Measurements from ENCODE around the gene DHX29. TPM values are rescaled to one million over a fixed set of nuclear protein-coding genes. Genes with fewer than 3 reads are reported as not detected.

DHX29 gene
- total RNA-seq, 1 experiment from 2014 or later = 24.3 TPM

- Histone ChIP-seq H3K27ac (ENCODE audit: low read depth, low read length) (no peak overlapping the region), H3K9me3 (ENCODE audit: control insufficient read depth in 1 of 2, insufficient read depth in 1 of 2, low read depth in 1 of 2, low read length in 2 of 2) (no peaks in the 10 kb centered on the region), H3K4me3 (replicated peaks in 1 of 2; ENCODE audit: low read depth in 1 of 2, low read length in 2 of 2) (no peak overlapping the region), H3K79me2 (ENCODE audit: insufficient read depth, low read length) (no peaks in the 10 kb centered on the region), H3K4me1 (ENCODE audit: control insufficient read depth in 1 of 2, insufficient read depth in 2 of 2, low read length in 2 of 2) (peaks cover 0 to 4% of the 10 kb centered on the region in 2 experiments; a peak in 1 of 4 replicates), H4K20me1 (ENCODE audit: insufficient read depth) (no peaks in the 10 kb centered on the region), H3K9me2 (ENCODE audit: insufficient read depth) (no peaks in the 10 kb centered on the region), H3K4me2 (ENCODE audit: low read length) (no peak overlapping the region), H2AFZ (ENCODE audit: low read depth, low read length, poor library complexity, severe bottlenecking) (no peak overlapping the region), H3K36me3 (ENCODE audit: control insufficient read depth in 1 of 2, insufficient read depth in 2 of 2, low read length in 2 of 2) (peaks cover 16 to 26% of the 10 kb centered on the region in 2 experiments; a peak in 3 of 4 replicates), H3K9ac (ENCODE audit: low read length) (no peak overlapping the region), H3K27me3 (ENCODE audit: insufficient read depth, low read length) (no peaks in the 10 kb centered on the region)
- no peak for TF ChIP-seq EZH2phosphoT487 (IDR thresholded peaks at IDR 0.05; ENCODE audit: borderline replicate concordance)
- TF ChIP-seq EGR1 (IDR thresholded peaks at IDR 0.05; ENCODE audit: low read depth) = no peak
- intact Hi-C loops (cut with micrococcal nuclease) = no loop called here
- CTCF ChIA-PET = no interaction called here
- ATAC-seq = no peak
- RAD21 ChIA-PET (ENCODE audit: low non-redundant PET in 1 of 2, low total read pairs in 2 of 2, uncharacterized antibody in 2 of 2, unreplicated experiment in 2 of 2) = no interaction called here
- BruUV-seq (replicated peaks) = no TSS peak
- POLR2A ChIA-PET = no interaction called here
- no peak for DNase-seq (ENCODE audit: low read depth, low spot score)
These were observed 49.2 kb downstream of the DHX29 start for GRCh38 chr5:55258339-55258738.

- Histone ChIP-seq H2AFZ (ENCODE audit: low read depth, low read length, poor library complexity, severe bottlenecking) (no peak overlapping the region), H3K36me3 (ENCODE audit: control insufficient read depth in 1 of 2, insufficient read depth in 2 of 2, low read length in 2 of 2) (peaks cover 9% of the 10 kb centered on the region in 2 experiments; a peak in 3 of 4 replicates), H3K4me3 (replicated peaks in 1 of 2; ENCODE audit: low read depth in 1 of 2, low read length in 2 of 2) (no peak overlapping the region), H3K27me3 (ENCODE audit: insufficient read depth, low read length) (no peaks in the 10 kb centered on the region), H3K9me3 (ENCODE audit: control insufficient read depth in 1 of 2, insufficient read depth in 1 of 2, low read depth in 1 of 2, low read length in 2 of 2) (no peaks in the 10 kb centered on the region), H3K79me2 (ENCODE audit: insufficient read depth, low read length) (no peaks in the 10 kb centered on the region), H3K27ac (ENCODE audit: low read depth, low read length) (no peak overlapping the region), H4K20me1 (ENCODE audit: insufficient read depth) (no peaks in the 10 kb centered on the region), H3K4me1 (ENCODE audit: control insufficient read depth in 1 of 2, insufficient read depth in 2 of 2, low read length in 2 of 2) (peaks cover 0 to 4% of the 10 kb centered on the region in 2 experiments; a peak in 1 of 4 replicates), H3K4me2 (ENCODE audit: low read length) (no peak overlapping the region), H3K9ac (ENCODE audit: low read length) (no peak overlapping the region), H3K9me2 (ENCODE audit: insufficient read depth) (no peaks in the 10 kb centered on the region)
- POLR2A ChIA-PET = no interaction called here
- no TSS peak for BruUV-seq (replicated peaks)
- TF ChIP-seq RAD21 (IDR thresholded peaks at IDR 0.05; ENCODE audit: low read depth) (no peak), TCF7L2 (IDR thresholded peaks at IDR 0.05; ENCODE audit: borderline replicate concordance, extremely low read depth, insufficient read depth, insufficient read length) (no peak), MAX (IDR thresholded peaks at IDR 0.05) (no peak), SRF (IDR thresholded peaks at IDR 0.05; ENCODE audit: low read depth) (no peak), CEBPB (IDR thresholded peaks at IDR 0.05; ENCODE audit: low read depth) (no peak), POLR2AphosphoS5 (IDR thresholded peaks at IDR 0.05; ENCODE audit: low read depth, low read length) (no peak), POLR2A (IDR thresholded peaks at IDR 0.05; ENCODE audit: borderline replicate concordance, extremely low read depth, insufficient read depth, insufficient read length) (no peak), EZH2 (IDR thresholded peaks at IDR 0.05) (no peak), REST (IDR thresholded peaks at IDR 0.05; ENCODE audit: low read depth) (no peak), EZH2phosphoT487 (IDR thresholded peaks at IDR 0.05; ENCODE audit: borderline replicate concordance) (no peak), FOSL1 (IDR thresholded peaks at IDR 0.05; ENCODE audit: low read depth) (no peak), JUND (IDR thresholded peaks at IDR 0.05) (no peak), SIN3A (IDR thresholded peaks at IDR 0.05; ENCODE audit: low read depth) (no peak), ZNF274 (IDR thresholded peaks at IDR 0.05; ENCODE audit: low read depth, low read length) (no peak), CBX3 (IDR thresholded peaks at IDR 0.05; ENCODE audit: low read depth) (no peak), CTCF (IDR thresholded peaks at IDR 0.05 in 2 of 3, conservative IDR thresholded peaks at IDR 0.05 in 1 of 3; ENCODE audit: borderline replicate concordance in 1 of 3, insufficient read depth in 1 of 3, low read depth in 2 of 3, low read length in 2 of 3) (no peak)
- CTCF ChIA-PET = no interaction called here
- intact Hi-C loops (cut with micrococcal nuclease) = no loop called here
- RAD21 ChIA-PET (ENCODE audit: low non-redundant PET in 1 of 2, low total read pairs in 2 of 2, uncharacterized antibody in 2 of 2, unreplicated experiment in 2 of 2) = no interaction called here
- ATAC-seq (no peak), DNase-seq (ENCODE audit: low read depth, low spot score) (no peak)
These were observed 52.7 kb downstream of the DHX29 start for GRCh38 chr5:55254802-55255201.

All from HCT116 (cell line).